KG1 (cell line): ENCODE results near the gene LRRC26.

Source experiments
- DNase-seq: peaks from one replicate; lab custom pipeline; 2025; lab: John Stamatoyannopoulos, UW

LRRC26 gene

DNA sequence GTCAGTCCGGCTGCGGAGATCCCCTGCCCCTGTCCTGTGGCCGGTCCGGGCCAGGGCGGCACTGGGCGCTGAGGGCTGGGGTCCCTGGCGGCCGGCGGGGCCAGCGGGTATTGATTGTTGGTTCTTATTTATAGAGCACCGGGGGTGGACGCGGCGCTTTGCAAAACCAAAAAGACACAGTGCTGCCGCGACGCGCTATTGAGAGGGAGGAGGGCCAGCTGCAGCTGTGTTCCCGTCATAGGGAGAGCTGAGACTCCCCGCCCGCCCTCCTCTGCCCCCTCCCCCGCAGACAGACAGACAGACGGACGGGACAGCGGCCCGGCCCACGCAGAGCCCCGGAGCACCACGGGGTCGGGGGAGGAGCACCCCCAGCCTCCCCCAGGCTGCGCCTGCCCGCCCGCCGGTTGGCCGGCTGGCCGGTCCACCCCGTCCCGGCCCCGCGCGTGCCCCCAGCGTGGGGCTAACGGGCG is 2.5 kb downstream of the LRRC26 start:
- DNase-seq: no peak

DNA sequence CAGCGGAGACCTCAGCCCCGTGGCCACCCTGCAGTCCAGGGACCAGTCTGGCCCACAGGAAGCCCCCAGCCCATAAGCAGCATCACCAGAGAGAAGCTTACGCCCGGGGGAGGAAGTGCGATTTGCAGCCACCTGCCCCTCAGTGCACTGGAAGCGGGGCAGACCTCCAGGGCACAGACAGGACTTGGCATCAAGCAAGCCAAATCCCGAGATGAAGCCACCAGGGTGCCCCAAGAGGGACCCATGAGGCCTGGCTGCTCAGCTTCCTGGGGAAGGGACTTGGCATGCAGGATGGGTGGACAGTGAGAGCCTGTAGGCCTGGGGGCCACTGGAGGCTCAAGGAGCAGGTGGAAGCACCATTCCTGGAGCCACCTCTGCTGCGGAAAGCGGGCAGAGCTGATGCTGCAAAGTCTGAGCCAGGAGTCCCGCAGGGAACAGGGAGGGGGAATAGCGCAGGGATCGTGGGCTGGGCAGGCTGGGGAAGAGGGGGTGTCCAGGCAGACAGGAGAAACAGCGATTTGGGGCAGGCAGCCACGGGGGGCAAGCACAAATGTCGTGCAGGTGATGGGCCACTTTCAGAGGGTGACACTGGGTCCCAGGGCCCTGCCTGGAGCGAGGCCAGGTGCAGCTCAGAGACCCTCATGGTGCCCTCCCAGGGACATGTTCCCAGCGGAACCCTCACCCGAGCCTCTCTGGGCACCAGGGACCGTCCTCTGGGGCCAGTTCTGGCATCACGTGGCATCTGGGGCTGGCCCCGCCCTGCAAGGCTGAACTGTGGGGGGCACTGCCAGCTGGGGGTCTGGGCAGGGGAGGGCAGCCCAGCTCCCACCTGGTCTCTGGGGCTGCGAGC is 3.2 kb downstream of the LRRC26 start:
- DNase-seq: no peak

DNA sequence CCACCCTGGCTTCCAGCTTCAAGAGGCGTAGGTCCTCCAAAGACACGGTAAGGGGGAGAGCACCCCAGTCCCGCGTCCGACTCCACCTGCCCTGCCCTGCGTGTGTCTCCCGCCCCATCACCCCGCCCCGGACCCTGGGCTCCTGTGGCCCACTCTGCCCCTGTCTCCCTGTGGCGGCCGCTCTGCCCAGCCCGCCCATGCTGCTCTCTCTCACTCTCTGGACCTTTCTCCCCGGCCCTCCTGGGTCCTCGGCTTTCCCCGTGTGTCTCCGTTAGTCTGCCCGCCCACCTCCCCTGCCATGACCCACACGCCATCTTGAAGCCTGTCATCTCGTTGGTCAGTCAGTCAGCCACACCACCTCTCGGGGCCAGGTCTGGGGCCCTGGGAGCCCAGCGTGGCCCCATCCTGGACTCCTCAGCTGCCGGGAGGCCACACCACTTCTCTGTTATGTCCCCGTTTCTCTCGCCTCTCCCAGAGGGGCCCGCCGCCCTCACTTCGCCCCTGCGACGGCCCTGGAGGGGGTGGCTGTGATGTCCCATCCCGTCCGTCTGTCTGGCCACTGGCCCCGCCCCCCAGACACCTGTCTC is 4.5 kb downstream of the LRRC26 start:
- DNase-seq: no peak

DNA sequence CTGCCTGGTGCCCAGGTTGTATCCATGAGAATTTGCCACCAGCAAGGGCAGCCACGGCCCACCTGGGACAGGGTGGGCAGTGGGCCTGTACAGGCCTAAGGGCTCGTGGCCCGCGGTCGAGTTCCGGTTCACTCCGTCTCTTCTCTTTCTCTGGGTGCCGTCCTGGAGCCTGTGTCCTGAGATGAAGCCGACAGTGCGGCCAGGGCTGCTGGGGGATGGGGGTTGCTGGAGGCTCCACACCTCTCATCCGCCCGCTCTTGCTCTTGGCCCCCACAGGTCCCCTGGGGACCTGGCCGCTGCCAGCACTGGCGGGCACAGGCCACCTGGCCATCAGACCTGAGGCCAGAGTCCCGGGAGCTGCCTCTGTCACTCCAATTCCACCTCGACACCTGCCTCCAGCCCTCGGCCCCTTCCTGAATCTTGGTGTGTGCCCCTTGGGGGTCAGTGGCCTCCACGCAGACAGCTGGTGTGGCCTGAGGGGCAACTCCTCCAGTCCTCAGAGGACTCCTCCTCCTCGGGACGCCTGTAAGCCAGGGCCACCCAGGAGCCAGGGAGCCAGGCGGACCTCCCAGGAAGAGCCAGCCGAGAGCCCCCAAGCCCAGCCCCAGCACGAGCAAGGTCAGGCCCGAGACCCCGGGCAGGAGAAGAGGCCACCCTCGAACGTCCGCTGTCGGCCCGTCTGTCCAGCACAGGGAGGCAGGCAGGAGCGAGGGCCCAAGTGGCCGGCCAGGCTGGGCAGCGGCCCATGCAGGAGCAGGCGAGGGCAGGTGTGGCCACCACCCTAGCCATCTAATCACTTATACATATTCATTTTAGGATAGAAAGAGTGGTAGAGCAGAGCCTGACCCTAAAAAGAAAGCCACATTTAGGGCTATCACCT is 5.2 kb downstream of the LRRC26 start:
- no peak for DNase-seq

DNA sequence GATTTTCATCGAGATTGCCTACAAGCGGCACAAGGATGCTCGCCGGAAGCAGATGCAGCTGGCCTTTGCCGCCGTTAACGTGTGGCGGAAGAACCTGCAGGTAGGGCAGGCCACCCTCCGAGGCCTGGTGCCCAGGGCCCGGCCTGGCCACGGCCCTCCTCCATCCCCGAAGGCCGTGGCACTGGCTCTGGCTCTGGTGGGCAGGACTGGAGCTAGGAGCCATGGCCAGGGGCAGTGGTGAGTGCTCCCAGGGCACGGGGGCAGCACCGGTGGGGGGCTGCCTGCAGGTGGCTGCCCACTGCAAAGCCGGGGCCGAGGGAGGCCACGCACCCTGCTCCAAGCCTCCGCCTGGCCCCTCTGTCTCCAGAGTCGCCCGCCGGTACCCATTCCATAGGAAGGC is 6.0 kb downstream of the LRRC26 start:
- DNase-seq: no peak

DNA sequence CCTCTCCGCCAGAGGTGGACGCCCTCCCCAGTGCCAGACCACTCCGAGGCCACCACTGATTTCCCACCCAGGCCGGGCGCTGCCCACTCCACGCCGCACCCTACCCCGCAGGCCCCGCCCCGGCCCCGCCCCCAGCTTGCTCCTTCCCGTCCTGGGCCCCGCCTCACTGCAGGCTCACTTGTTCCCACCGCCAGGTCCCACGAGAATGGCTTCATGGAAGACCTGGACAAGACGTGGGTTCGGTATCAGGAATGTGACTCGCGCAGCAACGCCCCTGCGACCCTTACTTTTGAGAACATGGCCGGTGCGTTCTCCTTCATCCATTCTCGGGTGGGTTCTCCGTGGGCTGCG is 6.5 kb downstream of the LRRC26 start:
- no peak for DNase-seq

DNA sequence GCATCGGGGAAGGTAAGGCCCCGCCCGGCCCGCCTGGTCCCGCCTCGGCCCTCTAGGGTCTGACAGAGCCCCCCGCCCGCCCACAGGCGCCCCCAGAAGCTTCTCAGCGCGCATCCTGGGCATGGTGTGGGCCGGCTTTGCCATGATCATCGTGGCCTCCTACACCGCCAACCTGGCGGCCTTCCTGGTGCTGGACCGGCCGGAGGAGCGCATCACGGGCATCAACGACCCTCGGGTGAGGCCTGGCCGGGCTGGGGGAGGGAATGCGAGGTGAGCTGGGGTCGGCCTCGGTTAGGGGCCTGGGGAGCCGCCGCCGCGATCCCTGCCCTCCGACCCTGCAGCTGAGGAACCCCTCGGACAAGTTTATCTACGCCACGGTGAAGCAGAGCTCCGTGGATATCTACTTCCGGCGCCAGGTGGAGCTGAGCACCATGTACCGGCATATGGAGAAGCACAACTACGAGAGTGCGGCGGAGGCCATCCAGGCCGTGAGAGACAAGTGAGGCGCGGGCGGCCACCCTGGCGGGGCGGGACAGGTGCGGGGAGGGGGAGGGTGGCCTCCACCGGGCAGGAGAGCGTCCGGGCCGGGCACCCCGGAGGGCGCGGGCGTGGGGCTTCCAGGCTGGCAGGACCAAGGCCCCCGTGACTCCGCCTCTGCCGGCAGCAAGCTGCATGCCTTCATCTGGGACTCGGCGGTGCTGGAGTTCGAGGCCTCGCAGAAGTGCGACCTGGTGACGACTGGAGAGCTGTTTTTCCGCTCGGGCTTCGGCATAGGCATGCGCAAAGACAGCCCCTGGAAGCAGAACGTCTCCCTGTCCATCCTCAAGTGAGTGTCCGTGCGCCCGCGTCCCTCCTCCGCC is 7.1 kb downstream of the LRRC26 start:
- no peak for DNase-seq

DNA sequence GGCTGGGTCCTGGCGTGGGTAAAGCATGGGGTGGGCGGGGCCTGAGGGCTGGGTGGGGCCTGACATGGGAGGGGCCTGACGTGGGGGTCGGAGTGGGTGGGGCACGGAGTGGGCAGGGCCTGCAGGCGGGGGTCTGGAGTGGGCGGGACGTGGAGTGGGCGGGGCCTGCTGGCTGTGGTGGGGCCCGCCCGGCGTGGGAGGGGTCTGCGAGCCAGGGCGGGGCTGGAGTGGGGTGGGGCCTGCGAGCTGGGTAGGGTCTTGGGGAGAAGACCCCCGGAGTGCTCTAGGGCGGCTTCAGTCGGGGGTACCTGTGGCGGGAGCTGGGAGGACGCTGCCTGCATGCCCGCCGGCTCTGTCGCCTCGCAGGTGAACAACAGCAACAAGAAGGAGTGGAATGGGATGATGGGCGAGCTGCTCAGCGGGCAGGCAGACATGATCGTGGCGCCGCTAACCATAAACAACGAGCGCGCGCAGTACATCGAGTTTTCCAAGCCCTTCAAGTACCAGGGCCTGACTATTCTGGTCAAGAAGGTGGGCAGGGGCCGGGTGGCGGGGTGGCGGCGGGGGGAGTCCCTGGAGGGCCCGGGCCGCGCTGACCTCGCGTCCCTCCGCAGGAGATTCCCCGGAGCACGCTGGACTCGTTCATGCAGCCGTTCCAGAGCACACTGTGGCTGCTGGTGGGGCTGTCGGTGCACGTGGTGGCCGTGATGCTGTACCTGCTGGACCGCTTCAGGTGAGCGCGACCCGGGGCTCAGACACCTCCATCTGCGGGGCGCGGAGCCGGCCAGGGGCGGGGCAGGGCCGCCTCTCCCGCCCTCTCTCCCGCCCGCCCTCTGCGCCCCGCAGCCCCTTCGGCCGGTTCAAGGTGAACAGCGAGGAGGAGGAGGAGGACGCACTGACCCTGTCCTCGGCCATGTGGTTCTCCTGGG is 8.0 kb downstream of the LRRC26 start:
- DNase-seq: no peak

DNA sequence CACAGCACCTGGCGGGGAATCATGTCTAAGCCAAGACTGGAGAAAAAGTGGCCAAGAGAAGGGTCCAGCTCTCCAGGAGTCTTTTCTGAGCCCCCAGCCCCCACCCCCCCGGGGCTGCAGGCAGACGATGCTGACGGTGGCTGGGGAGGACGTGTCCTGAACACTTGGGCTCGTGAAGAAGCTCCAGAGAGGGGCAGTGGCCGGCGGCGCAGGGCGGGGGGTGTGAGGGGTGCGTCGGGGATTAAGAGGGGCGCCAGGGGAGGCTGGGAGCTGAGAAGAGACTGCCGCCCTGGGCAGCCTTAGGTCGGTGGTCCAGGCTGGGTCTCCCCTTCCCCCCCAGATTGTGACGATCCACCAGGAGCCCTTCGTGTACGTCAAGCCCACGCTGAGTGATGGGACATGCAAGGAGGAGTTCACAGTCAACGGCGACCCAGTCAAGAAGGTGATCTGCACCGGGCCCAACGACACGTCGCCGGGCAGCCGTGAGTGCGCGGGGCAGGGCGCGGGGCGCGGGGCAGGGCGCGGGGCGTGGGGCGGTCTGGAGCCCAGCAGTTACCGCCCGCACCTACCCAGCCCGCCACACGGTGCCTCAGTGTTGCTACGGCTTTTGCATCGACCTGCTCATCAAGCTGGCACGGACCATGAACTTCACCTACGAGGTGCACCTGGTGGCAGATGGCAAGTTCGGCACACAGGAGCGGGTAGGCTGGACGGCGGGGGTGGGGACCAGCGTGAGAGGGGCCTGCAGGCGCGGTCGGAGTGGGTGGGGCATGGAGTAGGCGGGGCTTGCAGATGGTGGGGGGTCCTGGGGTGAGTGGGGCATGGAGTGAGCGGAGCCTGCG is 8.9 kb downstream of the LRRC26 start:
- DNase-seq: no peak

DNA sequence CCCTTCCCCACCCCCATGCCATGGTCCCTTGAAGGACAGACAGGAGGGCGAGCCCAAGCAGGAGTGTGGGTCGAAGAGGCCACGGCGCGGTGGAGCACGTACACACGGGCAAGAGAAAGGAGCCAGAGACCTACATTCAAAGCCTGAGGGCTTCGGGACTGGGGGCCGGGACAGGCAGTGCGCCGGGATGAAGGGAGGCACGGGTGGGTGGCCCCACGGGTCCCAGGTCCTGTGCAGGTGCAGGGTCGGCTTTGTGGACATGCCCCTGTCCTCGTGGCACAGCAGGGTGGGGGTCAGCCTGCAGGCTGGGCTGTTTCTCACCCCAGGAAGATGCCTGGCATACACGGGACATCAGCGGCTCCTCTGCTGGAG is 9.8 kb downstream of the LRRC26 start:
- no peak for DNase-seq

DNA sequence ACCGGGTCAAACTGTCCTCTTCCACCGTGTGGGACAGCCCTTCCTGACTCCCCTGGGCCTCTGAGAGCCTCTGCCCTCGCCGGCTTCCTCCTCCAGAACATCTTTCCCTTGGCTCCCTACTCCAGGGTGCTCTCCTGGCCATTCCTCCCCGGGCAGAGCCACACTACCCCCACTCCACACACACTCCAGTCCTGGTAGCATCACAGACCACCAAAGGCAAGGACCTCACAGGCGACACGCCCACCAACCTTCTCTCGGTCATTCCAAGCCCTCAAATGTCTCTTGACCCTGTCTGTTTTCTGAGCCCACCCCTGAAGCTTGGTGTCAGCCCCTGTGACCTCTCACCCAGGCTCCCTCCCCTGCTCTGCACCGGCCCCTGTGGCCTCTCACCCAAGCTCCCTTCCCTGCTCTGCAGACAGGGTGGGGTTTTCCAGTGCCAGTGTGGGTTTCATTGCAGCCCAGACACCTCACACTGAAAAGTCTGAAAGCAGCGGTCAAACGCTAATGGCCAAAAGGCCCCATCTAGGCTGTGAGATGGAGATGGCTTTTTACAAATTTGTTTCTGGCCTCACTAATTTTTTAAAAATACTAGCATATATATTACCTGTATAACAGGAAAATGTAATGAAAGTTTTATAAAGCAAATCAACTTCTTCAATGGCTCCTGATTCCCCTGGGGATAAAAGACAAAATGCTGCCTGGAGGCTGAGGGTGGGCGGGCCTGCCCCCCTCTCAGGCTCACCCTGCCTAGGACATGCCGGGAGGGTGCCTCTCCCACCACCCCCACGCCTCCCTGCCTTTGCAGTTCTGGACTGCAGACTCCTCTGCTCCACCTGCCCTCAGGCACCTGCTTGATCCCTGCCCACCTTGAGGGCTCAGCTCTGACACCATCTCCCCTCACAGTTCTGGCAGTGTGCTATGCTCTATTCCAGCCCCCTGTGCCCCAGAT is 10.5 kb downstream of the LRRC26 start:
- DNase-seq: no peak

DNA sequence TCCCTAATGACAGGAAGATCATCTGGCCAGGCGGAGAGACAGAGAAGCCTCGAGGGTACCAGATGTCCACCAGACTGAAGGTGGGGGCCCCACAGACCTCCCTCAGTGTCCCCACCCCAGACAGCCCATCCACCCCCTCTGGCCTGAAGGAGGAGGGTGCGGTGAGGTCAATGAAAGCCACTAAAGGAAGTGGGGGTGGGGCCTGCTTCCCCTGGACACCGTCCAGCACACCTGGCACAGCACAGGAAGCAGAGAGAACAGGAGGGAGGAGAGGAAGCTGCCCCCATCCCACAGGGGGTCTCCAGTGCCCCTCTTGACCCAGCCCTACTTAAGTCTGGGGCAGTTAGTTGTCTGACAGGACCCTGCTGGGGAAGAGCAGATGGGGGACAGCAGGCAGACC is 11.2 kb downstream of the LRRC26 start:
- no peak for DNase-seq

DNA sequence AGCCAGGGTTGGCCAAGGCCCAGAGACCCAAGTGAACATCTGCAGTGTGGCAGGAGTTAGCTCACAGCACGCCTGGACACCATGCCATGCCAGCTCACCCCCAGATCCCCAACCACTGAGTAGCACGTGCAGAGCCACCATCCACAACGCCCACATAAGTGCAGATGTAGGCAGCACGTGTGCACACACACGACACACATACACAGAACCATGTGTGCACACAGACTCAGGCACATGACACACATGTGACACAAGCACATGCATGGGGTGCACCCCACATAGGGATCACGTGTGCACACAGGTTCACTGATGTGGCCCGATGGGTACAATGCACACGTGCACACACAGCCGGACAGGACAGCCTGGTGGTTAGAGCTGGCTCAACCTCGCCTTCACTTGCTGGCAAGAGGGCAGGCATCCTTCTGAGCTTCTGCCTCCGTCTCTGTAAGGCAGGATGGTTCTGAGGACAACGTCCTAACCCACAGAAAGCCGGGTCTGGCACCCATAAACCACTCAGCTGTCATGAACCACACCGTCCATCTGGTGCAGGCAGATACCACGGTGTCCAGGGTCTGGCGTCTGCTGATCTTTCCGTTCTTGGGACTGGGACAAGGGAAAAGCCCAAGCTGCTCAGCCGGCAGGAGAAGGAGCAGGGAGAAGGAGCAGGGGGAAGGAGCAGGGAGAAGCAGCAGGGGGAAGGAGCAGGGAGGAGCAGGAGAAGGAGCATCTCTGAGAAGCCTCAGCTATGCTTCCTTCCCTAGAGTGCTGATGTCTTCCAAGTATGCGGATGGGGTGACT is 12.0 kb downstream of the LRRC26 start:
- no peak for DNase-seq

DNA sequence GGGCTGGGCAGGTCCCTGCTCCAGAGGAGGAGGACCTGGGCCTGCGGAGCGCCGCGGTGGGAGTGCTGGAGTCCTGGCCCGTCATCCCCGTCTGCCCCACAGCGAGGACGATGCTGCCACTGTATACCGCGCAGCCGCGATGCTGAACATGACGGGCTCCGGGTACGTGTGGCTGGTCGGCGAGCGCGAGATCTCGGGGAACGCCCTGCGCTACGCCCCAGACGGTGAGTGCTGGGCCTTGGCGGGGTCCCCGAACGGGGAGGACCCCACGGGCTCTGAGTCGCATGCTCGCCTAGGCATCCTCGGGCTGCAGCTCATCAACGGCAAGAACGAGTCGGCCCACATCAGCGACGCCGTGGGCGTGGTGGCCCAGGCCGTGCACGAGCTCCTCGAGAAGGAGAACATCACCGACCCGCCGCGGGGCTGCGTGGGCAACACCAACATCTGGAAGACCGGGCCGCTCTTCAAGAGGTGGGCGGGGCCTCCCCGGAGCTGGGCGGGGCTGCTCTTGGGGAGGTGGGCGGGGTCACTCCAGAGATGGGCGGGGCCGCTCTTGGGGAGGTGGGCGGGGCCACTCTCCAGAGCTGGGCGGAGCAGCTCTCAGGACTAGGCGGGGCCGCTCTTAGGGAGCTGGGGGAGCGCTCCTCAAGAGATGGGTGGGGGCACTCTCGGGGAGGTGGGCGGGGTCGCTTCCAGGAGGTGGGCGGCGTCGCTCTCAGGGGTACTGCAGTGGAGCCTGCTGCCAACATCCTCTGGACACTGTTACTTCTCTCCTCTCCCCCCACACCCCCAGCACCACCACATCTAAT is 13.1 kb downstream of the LRRC26 start:
- DNase-seq: no peak

DNA sequence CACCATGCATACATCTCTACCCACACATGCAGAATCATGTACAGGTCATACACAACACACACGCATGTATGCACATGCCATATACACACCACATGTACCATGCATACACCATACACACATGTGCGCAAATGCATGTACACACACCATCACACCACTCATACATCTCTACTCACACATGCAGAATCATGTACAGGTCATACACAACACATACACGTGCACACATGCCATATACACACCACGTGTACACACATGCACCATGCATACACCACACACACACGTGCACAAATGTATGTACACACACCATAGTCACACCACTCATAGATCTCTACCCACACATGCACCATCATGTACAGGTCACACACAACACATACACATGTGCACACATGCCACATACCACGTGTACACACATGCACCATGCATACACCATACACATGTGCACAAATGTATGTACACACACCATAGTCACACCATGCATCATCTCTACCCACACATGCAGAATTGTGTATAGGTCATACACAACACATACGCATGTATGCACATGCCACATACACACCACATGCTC is 16.9 kb downstream of the LRRC26 start:
- no peak for DNase-seq

DNA sequence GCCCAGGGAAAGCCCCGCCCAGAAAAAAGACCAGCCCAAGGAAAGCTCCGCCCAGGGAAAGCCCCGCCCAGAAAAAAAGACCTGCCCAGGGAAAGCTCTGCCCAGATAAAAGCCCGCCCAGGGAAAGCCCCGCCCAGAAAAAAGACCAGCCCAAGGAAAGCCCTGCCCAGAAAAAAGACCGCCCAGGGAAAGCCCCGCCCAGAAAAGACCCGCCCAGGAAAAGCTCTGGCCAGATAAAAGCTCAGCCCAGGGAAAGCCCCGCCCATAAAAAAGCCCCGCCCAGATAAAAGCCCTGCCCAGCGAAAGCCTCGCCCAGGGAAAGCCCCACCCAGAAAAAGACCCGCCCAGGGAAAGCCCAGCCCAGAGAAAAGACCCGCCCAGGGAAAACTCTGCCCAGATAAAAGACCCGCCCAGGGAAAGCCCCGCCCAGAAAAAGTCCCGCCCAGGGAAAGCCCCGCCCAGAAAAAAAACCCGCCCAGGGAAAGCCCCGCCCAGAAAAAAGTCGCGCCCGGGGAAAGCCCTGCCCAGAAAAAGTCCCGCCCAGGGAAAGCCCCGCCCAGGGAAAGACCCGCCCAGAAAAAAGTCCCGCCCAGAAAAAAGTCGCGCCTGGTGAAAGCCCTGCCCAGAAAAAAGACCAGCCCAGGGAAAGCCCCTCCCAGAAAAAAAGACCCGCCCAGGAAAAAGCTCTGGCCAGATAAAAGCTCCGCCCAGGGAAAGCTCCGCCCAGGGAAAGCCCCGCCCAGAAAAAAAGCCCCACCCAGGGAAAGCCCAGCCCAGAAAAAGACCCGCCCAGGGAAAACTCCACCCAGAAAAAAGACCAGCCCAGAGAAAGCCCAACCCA is 19.0 kb downstream of the LRRC26 start:
- DNase-seq: no peak
